ENCODE data around the gene RNF31. TPM values are rescaled to one million over a fixed set of nuclear protein-coding genes. Genes with fewer than 3 reads are reported as not detected.

Gene RNF31
- total RNA-seq, 1 experiment from 2014 or later, result 48.6 TPM

GRCh38 chr14:24194873-24195185 is 47.5 kb downstream of the RNF31 start:
- peaks cover 2% of the 10 kb centered on the region for H3K4me1 ChIP-seq (ENCODE audit: control insufficient read depth, insufficient read depth, low read length)
- ChIA-PET POLR2A (interaction anchor here (0.6 kb wide), 1 partner anchor 59 kb away, joined by 24 read pairs; no protein-coding TSS in a partner anchor), CTCF (no interaction called here)
- no peaks in the 10 kb centered on the region for H3K9me3 ChIP-seq (ENCODE audit: control insufficient read depth, insufficient read depth, low read depth, low read length)
- DNase-seq (ENCODE audit: low read depth, low spot score), result no peak
- in situ Hi-C loops (cut with HindIII; ENCODE audit: low pct_unique_long_range_greater_than_20kb, low sequenced_read_pairs) (no loop called here), intact Hi-C loops (cut with micrococcal nuclease; ENCODE audit: unreplicated experiment) (no loop called here)
- ATAC-seq, result no peak
- H3K27ac ChIP-seq (ENCODE audit: low read length), result peak overlapping the region; percentile 92
- H3K36me3 ChIP-seq (ENCODE audit: control insufficient read depth, insufficient read depth, low read length), result peaks cover 4% of the 10 kb centered on the region
- no peaks in the 10 kb centered on the region for H3K27me3 ChIP-seq (ENCODE audit: control insufficient read depth, insufficient read depth, low read length)
- peak overlapping the region; percentile 68 to 73 for H3K4me3 ChIP-seq (ENCODE audit: low read depth in 2 of 2, low read length in 2 of 2)
- no TSS peak for BruUV-seq (replicated peaks)
- TF ChIP-seq SIN3A (IDR thresholded peaks at IDR 0.05; ENCODE audit: borderline replicate concordance, insufficient read depth, low read depth, low read length) (no peak), POLR2AphosphoS5 (IDR thresholded peaks at IDR 0.05; ENCODE audit: low read depth, low read length) (no peak), CTCF (IDR thresholded peaks at IDR 0.05) (no peak), REST (IDR thresholded peaks at IDR 0.05; ENCODE audit: insufficient read depth in 1 of 2, low read depth in 2 of 2, low read length in 1 of 2) (no peak), TCF7L2 (IDR thresholded peaks at IDR 0.05; ENCODE audit: low read depth, low read length) (no peak)

GRCh38 chr14:24195186-24196070 is 48.1 kb downstream of the RNF31 start, which contains the start of gene TM9SF1:
Gene TM9SF1, minus strand, starts transcription at chr14:24195441. Its CDS starts 422 bp downstream, at chr14:24195019.
- intact Hi-C loops (cut with micrococcal nuclease; ENCODE audit: unreplicated experiment) (no loop called here), in situ Hi-C loops (cut with HindIII; ENCODE audit: low pct_unique_long_range_greater_than_20kb, low sequenced_read_pairs) (no loop called here)
- H3K9me3 ChIP-seq (ENCODE audit: control insufficient read depth, insufficient read depth, low read depth, low read length), result no peaks in the 10 kb centered on the region
- ATAC-seq, result peak; percentile 95
- H3K36me3 ChIP-seq (ENCODE audit: control insufficient read depth, insufficient read depth, low read length), result peaks cover 4% of the 10 kb centered on the region
- BruUV-seq (replicated peaks), result no TSS peak
- peaks cover 2% of the 10 kb centered on the region for H3K4me1 ChIP-seq (ENCODE audit: control insufficient read depth, insufficient read depth, low read length)
- peak within 1 kb of the TSS; percentile 68 to 73 for H3K4me3 ChIP-seq (ENCODE audit: low read depth in 2 of 2, low read length in 2 of 2)
- no peaks in the 10 kb centered on the region for H3K27me3 ChIP-seq (ENCODE audit: control insufficient read depth, insufficient read depth, low read length)
- no peak for DNase-seq (ENCODE audit: low read depth, low spot score)
- TF ChIP-seq POLR2AphosphoS5 (IDR thresholded peaks at IDR 0.05; ENCODE audit: low read depth, low read length), result peak; percentile 34; the same call in 1 of the 2 replicates
- TF ChIP-seq SIN3A (IDR thresholded peaks at IDR 0.05; ENCODE audit: borderline replicate concordance, insufficient read depth, low read depth, low read length), result no peak
- no peak for TF ChIP-seq TCF7L2 (IDR thresholded peaks at IDR 0.05; ENCODE audit: low read depth, low read length)
- TF ChIP-seq CTCF (IDR thresholded peaks at IDR 0.05), result no peak
- CTCF ChIA-PET, result no interaction called here
- POLR2A ChIA-PET, result no interaction called here
- peak within 1 kb of the TSS; percentile 92 for H3K27ac ChIP-seq (ENCODE audit: low read length)
